Stimulated activated CD8-positive, alpha-beta memory T cell treated with anti-CD3 and anti-CD28 coated beads, Interleukin-15, amount 100 ng/mL, for 24 hours (primary cell): ENCODE results near the gene ZNF280D.

Experiments used
- DNase-seq: peaks from one replicate; pipeline ENCODE4 v3.0.0-alpha.2; 2020; ENCODE audit warnings: low read depth

The ZNF280D gene

GRCh38 chr15:56639631-56640030 lies 93.7 kb downstream of the ZNF280D start:
- no peak for DNase-seq

- DNase-seq = no peak
These were observed 101.5 kb downstream of the ZNF280D start for GRCh38 chr15:56631765-56632164.

- no peak for DNase-seq
These were observed 104.3 kb downstream of the ZNF280D start for GRCh38 chr15:56628893-56629532.

- no peak for DNase-seq
These were observed 113.4 kb downstream of the ZNF280D start for GRCh38 chr15:56619887-56620286.

- no peak for DNase-seq
These were observed 115.7 kb downstream of the ZNF280D start for GRCh38 chr15:56617628-56618027.

- DNase-seq = no peak
These were observed 116.8 kb downstream of the ZNF280D start for GRCh38 chr15:56616551-56616950.

- no peak for DNase-seq
These were observed 119.5 kb downstream of the ZNF280D start for GRCh38 chr15:56613811-56614210.

- no peak for DNase-seq
These were observed 124.3 kb downstream of the ZNF280D start for GRCh38 chr15:56608993-56609392.

GRCh38 chr15:56608140-56608778 lies 125.0 kb downstream of the ZNF280D start:
- DNase-seq = no peak

- DNase-seq = no peak
These were observed 131.1 kb downstream of the ZNF280D start for GRCh38 chr15:56602253-56602652.

- no peak for DNase-seq
These were observed 132.9 kb downstream of the ZNF280D start for GRCh38 chr15:56600380-56600779.

GRCh38 chr15:56598991-56599390 lies 134.3 kb downstream of the ZNF280D start:
- no peak for DNase-seq

GRCh38 chr15:56587686-56588085 lies 145.6 kb downstream of the ZNF280D start:
- no peak for DNase-seq

- no peak for DNase-seq
These were observed 147.1 kb downstream of the ZNF280D start for GRCh38 chr15:56586206-56586605.

- no peak for DNase-seq
These were observed 150.5 kb downstream of the ZNF280D start for GRCh38 chr15:56582785-56583184.
